Esophagus squamous epithelium (tissue), 4 donors: Measurements from ENCODE around the gene MCUB.

Source experiments
- CTCF ChIP-seq, 6 experiments: fragments of 450-650 bp in 4 of 6; fragments of 200-600 bp in 2 of 6; sonication (generic) in 2 of 6; IDR thresholded peaks; one replicate each; pipeline ENCODE4 v1.5.1; 2016 to 2019; ENCODE audit warnings: antibody characterized with exemption in 6 of 6, mild to moderate bottlenecking in 4 of 6, moderate library complexity in 4 of 6
- POLR2A ChIP-seq, 4 donors: fragments of 450-650 bp; IDR thresholded peaks; one replicate each; pipeline ENCODE4 v1.6.1; 2017; ENCODE audit warnings: antibody characterized with exemption in 4 of 4, mild to moderate bottlenecking in 4 of 4, moderate library complexity in 3 of 4

GRCh38 chr4:109672169-109672930 is 112.3 kb downstream of the MCUB start:
- TF ChIP-seq POLR2A (IDR thresholded peaks at IDR 0.05) (no peak), CTCF (IDR thresholded peaks at IDR 0.05) (no peak)
